Upper lobe of left lung (tissue), 6 donors: ENCODE results near the gene DIO3. TPM values are rescaled to one million over a fixed set of nuclear protein-coding genes. Genes with fewer than 3 reads are reported as not detected.

Source experiments
- ATAC-seq, 2 donors: fragments of 200-7000 bp; cut with Tn5 transposase; one replicate each; pipeline ENCODE4 v1.9.1; 2022; ENCODE audit warnings: mild to moderate bottlenecking in 2 of 2, moderate library complexity in 2 of 2; ENCODE audit not compliant: low FRiP score in 2 of 2
- DNase-seq, 2 donors: peaks; one replicate each; pipeline ENCODE4 v3.0.0-alpha.2; 2019 to 2020
- H3K27ac ChIP-seq, 4 donors: fragments of 200-600 bp; sonication (generic); one replicate each; pipeline ENCODE4 v1.5.1; 2016 to 2019
- H3K27me3 ChIP-seq, 4 donors: fragments of 200-600 bp; sonication (generic); one replicate each; pipeline ENCODE4 v1.5.1; 2017 to 2019
- H3K36me3 ChIP-seq, 4 donors: fragments of 200-600 bp; sonication (generic); one replicate each; pipeline ENCODE4 v1.5.1; 2016 to 2019
- H3K4me1 ChIP-seq, 4 donors: fragments of 200-600 bp; sonication (generic); one replicate each; pipeline ENCODE4 v1.5.1; 2018 to 2019
- H3K4me3 ChIP-seq, 4 donors: fragments of 200-600 bp; sonication (generic); one replicate each; pipeline ENCODE4 v1.5.1; 2017 to 2019; ENCODE audit warnings: mild to moderate bottlenecking in 2 of 4, moderate library complexity in 1 of 4
- H3K9me3 ChIP-seq, 4 donors: fragments of 200-600 bp; sonication (generic); one replicate each; pipeline ENCODE4 v1.5.1; 2018 to 2019
- EP300 ChIP-seq, 4 donors: sonication (generic); formaldehyde crosslinking; IDR thresholded peaks; one replicate each; pipeline ENCODE4 v1.5.1; 2017; ENCODE audit warnings: antibody characterized with exemption in 4 of 4, control low read depth in 2 of 4
- WGBS, 2 donors: methylation state at CpG; one replicate each; pipeline ENCODE4 v1.1.5; 2017 to 2018; 5-methylcytosine and 5-hydroxymethylcytosine counted together
- total RNA-seq, 6 donors: library from RNA; depleted of rRNA in 4 of 6; stranded (reverse); fragments of >200 nt in 4 of 6; gene quantifications; one replicate each; pipeline versions ENCODE4 v1.1.0 to v1.2.1, GENCODE V29; 2016 to 2021
- donor health status: DM: no; HTN: no; CAD: no; lungs with moderate emphysema.
- donor health status: DM: no; HTN: yes; CAD: no; lungs with severe emphysema.

Gene DIO3
- total RNA-seq, 6 donors from 2014 or later, result 0.30 to 3.6 (median 1.9) TPM

DNA sequence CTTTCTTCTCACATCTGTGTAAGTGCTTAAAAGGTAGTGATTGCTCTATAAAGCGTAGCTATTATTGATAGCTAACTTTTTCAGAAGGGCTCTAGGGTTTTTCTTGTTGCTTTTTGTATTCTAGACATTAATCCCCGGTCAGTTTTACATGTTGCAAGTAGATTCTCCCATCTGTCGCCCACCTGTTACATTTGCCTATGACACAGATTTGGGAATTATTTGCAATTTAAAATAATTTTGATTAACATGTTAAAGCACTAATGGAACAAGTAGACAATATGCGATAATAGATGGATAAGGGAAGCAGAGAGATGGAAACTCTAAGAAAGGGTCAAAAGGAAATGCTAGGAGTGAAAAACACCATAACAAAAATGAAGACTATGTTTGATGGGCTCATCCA is 44.5 kb downstream of the DIO3 start:
- no peak overlapping the region for H3K27ac ChIP-seq
- no peaks in the 10 kb centered on the region for H3K36me3 ChIP-seq
- no peaks in the 10 kb centered on the region for H3K4me1 ChIP-seq
- TF ChIP-seq EP300 (IDR thresholded peaks at IDR 0.05), result no peak
- H3K27me3 ChIP-seq, result no peaks in the 10 kb centered on the region
- H3K4me3 ChIP-seq, result no peak overlapping the region
- ATAC-seq (no peak), DNase-seq (no peak)
- H3K9me3 ChIP-seq, result no peaks in the 10 kb centered on the region
- 90 to 91% methylated on average over 4 of the region's 4 CpGs for WGBS, 2 donors

Other genes with a start within 250 kb of the DIO3 start
- gene PPP2R5C, start 200.2 kb downstream of the DIO3 start, total RNA-seq, result 100 to 1,000 TPM; 105 to 208 (median 133) TPM